Fibroblast of lung (primary cell): ENCODE measurements around the gene CBX8.

Experiments
- EZH2 ChIP-seq: IDR thresholded peaks from 2 replicates; pipeline ENCODE4 v1.5.1; 2012; ENCODE audit warnings: low read length, control low read depth, mild to moderate bottlenecking; ENCODE audit errors: missing control alignments
- TF ChIP-seq, protein P1 (sequence below), 2 donors: IDR thresholded peaks in 1 of 2; conservative IDR thresholded peaks in 1 of 2; 1 replicate in 1 of 2; 2 replicates in 1 of 2; pipeline ENCODE4 v1.5.1; 2011 to 2012; ENCODE audit warnings: low read length in 2 of 2, control low read depth in 1 of 2, inconsistent platforms in 1 of 2, low read depth in 1 of 2, mild to moderate bottlenecking in 1 of 2

GRCh38 chr17:79819534-79820276 is 22.8 kb upstream of the CBX8 start:
- TF ChIP-seq, protein P1, sequence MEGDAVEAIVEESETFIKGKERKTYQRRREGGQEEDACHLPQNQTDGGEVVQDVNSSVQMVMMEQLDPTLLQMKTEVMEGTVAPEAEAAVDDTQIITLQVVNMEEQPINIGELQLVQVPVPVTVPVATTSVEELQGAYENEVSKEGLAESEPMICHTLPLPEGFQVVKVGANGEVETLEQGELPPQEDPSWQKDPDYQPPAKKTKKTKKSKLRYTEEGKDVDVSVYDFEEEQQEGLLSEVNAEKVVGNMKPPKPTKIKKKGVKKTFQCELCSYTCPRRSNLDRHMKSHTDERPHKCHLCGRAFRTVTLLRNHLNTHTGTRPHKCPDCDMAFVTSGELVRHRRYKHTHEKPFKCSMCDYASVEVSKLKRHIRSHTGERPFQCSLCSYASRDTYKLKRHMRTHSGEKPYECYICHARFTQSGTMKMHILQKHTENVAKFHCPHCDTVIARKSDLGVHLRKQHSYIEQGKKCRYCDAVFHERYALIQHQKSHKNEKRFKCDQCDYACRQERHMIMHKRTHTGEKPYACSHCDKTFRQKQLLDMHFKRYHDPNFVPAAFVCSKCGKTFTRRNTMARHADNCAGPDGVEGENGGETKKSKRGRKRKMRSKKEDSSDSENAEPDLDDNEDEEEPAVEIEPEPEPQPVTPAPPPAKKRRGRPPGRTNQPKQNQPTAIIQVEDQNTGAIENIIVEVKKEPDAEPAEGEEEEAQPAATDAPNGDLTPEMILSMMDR (conservative IDR thresholded peaks at IDR 0.05 in 1 of 2, IDR thresholded peaks at IDR 0.05 in 1 of 2; ENCODE audit: low read depth in 1 of 2, low read length in 2 of 2): no peak
- TF ChIP-seq EZH2: no peak
